ENCODE data around the gene FBXO41.

The FBXO41 gene

DNA sequence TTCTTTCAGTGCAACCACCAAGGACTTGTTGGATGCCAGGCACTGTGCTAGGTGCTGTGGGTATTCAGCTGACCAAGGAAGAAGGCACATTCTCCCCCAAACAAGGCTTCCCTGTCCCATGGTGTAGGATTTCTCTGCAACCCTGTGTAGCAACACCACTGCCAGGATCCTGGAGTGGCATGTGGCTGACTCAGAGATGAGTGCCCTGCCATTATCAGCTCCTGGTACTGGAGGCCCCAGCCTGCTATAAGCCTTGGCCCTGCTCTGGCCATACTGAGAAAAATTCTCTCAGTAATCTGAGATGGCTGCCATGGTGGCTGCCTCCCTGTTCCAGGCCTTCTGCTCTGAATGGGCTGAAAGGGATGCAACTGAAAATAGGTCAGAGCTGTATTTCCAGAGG is 66.0 kb downstream of the FBXO41 start:
- FAIRE-seq = no peak
- DNase-seq (ENCODE audit: insufficient read length, low spot score) = no peak
- TF ChIP-seq, protein P1, sequence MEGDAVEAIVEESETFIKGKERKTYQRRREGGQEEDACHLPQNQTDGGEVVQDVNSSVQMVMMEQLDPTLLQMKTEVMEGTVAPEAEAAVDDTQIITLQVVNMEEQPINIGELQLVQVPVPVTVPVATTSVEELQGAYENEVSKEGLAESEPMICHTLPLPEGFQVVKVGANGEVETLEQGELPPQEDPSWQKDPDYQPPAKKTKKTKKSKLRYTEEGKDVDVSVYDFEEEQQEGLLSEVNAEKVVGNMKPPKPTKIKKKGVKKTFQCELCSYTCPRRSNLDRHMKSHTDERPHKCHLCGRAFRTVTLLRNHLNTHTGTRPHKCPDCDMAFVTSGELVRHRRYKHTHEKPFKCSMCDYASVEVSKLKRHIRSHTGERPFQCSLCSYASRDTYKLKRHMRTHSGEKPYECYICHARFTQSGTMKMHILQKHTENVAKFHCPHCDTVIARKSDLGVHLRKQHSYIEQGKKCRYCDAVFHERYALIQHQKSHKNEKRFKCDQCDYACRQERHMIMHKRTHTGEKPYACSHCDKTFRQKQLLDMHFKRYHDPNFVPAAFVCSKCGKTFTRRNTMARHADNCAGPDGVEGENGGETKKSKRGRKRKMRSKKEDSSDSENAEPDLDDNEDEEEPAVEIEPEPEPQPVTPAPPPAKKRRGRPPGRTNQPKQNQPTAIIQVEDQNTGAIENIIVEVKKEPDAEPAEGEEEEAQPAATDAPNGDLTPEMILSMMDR (IDR thresholded peaks at IDR 0.05; ENCODE audit: insufficient read depth, missing control alignments) = no peak

DNA sequence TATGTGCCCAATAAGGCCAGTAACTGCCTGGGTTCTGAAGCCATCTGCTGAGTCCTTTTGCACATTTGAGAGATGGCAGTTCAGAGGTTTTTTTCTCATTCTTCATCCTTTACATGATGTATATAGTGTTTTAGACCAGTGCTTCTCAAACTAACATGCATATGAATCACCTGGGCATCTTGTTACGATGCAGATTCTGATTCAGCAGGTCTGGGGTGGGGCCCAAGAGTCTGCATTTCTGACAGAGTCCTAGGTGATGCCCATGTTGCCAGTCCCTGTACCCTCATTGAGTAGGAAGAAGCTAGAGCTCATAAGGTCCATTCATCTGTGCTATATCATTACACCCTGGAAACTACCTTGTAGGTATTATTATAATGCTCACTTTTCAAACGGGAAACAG is 66.5 kb downstream of the FBXO41 start:
- no peak for FAIRE-seq
- TF ChIP-seq, protein P1 (IDR thresholded peaks at IDR 0.05; ENCODE audit: insufficient read depth, missing control alignments) = no peak
- DNase-seq (ENCODE audit: insufficient read length, low spot score) = no peak

DNA sequence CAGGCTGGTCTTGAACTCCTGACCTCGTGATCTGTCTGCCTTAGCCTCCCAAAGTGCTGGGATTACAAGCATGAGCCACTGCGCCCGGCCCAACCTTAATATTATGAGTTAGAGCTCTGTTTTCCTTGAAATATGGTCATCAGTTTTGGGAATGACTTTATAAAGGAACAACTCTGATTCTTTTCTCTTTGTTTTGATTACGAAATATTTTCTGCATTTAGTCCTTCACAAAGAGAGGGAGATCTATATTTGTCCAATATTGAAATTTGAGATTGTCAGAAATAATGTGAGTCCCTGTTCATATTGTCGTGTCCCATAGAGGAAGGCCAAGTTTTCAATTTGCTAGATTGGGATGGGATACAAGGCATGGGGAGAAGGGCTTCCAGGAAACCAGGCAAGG is 67.1 kb downstream of the FBXO41 start:
- TF ChIP-seq, protein P1 (IDR thresholded peaks at IDR 0.05; ENCODE audit: insufficient read depth, missing control alignments) = no peak
- no peak for DNase-seq (ENCODE audit: insufficient read length, low spot score)

DNA sequence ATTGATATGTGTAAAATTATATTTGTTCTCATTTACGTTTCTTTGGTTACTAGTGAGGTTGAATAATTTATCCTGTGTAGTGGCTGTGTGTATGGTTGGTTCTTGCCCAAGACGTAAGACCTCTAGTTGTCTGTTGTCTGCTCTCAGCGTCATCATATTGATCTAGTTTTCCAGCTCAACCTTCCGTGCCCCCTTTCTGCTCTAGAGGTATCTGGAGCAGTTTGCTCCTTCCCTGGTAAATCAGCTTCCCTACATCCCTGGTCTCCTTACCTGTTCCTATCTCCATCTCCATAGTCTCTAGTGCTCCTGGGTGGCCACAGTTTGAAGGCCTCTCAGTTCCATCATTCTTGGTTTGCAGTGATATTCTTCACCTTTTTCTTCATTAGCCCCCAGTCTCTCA is 69.0 kb downstream of the FBXO41 start:
- FAIRE-seq = no peak
- TF ChIP-seq, protein P1 (IDR thresholded peaks at IDR 0.05; ENCODE audit: insufficient read depth, missing control alignments) = no peak
- no peak for DNase-seq (ENCODE audit: insufficient read length, low spot score)

More for the DNA sequence above, 67.1 kb downstream of the FBXO41 start:
- FAIRE-seq = no peak

DNA sequence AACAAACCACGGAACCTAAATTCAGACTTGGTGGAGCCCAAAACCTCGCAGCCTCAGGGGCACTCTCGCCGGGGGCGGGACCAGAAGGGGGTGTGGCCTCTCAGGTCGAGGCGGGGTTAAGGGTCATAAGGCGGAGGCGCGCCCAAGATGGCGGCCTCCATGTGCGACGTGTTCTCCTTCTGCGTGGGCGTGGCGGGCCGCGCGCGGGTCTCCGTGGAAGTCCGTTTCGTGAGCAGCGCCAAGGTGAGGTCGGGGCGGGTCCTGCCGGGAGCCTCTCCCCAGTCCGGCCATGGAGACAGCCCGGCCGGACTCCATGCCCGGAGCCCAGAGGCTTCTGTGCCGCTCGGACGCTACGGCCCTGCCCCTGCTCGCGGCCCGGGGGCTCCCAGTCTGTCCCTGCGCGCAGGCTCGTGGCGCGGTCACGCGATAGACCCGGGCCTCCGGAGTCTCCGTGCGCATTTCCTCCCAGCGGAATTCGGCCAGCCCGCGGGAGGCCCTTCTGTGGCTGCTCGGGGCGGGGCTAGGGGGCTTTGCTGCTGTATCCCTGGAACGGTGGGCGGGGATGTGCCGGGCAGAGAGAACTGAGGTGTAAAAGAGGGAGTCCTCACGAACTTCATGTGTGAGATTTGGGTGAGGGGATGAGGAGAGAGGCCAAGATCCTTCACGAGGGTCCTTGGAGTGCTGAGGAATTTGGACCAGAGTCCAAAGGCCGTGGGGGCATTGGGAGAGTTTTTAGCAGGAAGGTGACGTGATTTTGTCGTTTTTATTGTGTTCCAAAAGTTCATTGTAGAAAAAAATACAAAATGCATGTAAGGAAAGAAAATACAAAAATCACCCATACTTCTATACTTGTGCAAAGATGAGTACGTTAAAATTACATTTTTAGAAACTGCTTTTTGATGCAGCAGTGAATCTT is 69.9 kb downstream of the FBXO41 start, which contains the start of gene SMYD5:
Gene SMYD5, plus strand, starts transcription at position 126 of the 916 bp plus-strand sequence. Its CDS starts 22 bp downstream, at position 148.
- TF ChIP-seq, protein P1 (IDR thresholded peaks at IDR 0.05; ENCODE audit: insufficient read depth, missing control alignments) = no peak
- FAIRE-seq (no peak), DNase-seq (ENCODE audit: insufficient read length, low spot score) (peak; percentile 75)

DNA sequence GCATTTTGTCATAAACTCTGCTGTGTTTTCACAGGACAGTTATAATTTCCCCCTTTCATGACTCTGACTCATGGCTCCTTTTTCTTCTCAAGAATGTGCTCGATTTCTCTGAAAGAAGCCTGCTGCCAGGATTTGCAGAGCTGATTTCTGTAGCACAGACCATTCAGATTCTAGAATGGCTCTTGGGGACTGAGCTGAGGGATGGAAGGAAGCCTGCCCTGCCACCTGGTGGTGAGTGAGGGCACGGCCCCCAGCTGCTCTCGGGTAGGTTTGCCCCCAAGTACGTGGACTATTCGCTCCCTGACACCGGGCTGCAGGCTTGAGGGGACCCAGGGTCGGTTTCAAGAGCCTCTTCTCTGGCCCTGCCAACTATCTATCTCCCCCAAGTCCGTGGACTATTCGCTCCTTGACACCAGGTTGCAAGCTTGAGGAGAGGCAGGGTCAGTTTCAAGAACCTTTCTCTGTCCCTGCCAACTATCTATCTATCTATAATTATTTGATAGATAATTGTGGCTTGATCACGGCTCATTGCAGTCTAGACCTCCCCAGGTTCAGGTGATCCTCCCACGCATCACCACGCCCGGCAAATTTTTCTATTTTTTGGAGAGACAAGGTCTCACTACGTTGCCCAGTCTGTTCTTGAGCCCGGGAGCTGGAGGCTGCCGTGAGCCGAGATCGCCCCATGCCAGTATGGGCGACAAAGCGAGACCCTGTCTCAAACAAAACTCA is 71.7 kb downstream of the FBXO41 start:
- TF ChIP-seq, protein P1 (IDR thresholded peaks at IDR 0.05; ENCODE audit: insufficient read depth, missing control alignments) = peak; percentile 78
- FAIRE-seq (no peak), DNase-seq (ENCODE audit: insufficient read length, low spot score) (peak; percentile 71)
